ENCODE results near the gene CBX8. TPM values are rescaled to one million over a fixed set of nuclear protein-coding genes. Genes with fewer than 3 reads are reported as not detected.

The CBX8 gene
- total RNA-seq, 1 donor from 2014 or later, result 5.8 TPM

GRCh38 chr17:79788455-79788854 is 8.4 kb downstream of the CBX8 start:
- H3K27me3 ChIP-seq (ENCODE audit: low read depth), result peaks cover 94% of the 10 kb centered on the region
- DNase-seq (peak; percentile 6), ATAC-seq (no peak)
- H3K4me3 ChIP-seq, result no peak overlapping the region
- no peaks in the 10 kb centered on the region for H3K9me3 ChIP-seq
- no peaks in the 10 kb centered on the region for H3K36me3 ChIP-seq
- no peak overlapping the region for H3K27ac ChIP-seq
- TF ChIP-seq CTCF (IDR thresholded peaks at IDR 0.05), result no peak
- H3K4me1 ChIP-seq, result peaks cover 43% of the 10 kb centered on the region
- intact Hi-C loops (cut with DNase I), result no loop called here

- peaks cover 80% of the 10 kb centered on the region for H3K27me3 ChIP-seq (ENCODE audit: low read depth)
- H3K36me3 ChIP-seq, result no peaks in the 10 kb centered on the region
- DNase-seq, result peak; percentile 28
- intact Hi-C loops (cut with DNase I), result no loop called here
- no peak for TF ChIP-seq CTCF (IDR thresholded peaks at IDR 0.05)
- no peak for ATAC-seq
- H3K27ac ChIP-seq, result no peak overlapping the region
- H3K9me3 ChIP-seq, result no peaks in the 10 kb centered on the region
- H3K4me3 ChIP-seq, result no peak overlapping the region
- H3K4me1 ChIP-seq, result peaks cover 29% of the 10 kb centered on the region
Observed at GRCh38 chr17:79786930-79787643, 9.8 kb downstream of the CBX8 start.

- H3K27me3 ChIP-seq (ENCODE audit: low read depth), result peaks cover 71% of the 10 kb centered on the region
- DNase-seq, result peak; percentile 24
Observed at GRCh38 chr17:79785900-79786810, 10.7 kb downstream of the CBX8 start.

GRCh38 chr17:79785017-79785899 is 11.6 kb downstream of the CBX8 start:
- DNase-seq (peak; percentile 40), ATAC-seq (no peak)

More at GRCh38 chr17:79785900-79786810, 10.7 kb downstream of the CBX8 start:
- ATAC-seq, result no peak
- no peak overlapping the region for H3K4me3 ChIP-seq
- intact Hi-C loops (cut with DNase I), result no loop called here
- H3K36me3 ChIP-seq, result no peaks in the 10 kb centered on the region
- H3K9me3 ChIP-seq, result no peaks in the 10 kb centered on the region
- no peak overlapping the region for H3K27ac ChIP-seq
- no peak for TF ChIP-seq CTCF (IDR thresholded peaks at IDR 0.05)
- peaks cover 30% of the 10 kb centered on the region for H3K4me1 ChIP-seq

More at GRCh38 chr17:79785017-79785899, 11.6 kb downstream of the CBX8 start:
- H3K4me3 ChIP-seq, result no peak overlapping the region
- H3K27ac ChIP-seq, result no peak overlapping the region
- peaks cover 62% of the 10 kb centered on the region for H3K27me3 ChIP-seq (ENCODE audit: low read depth)
- no peaks in the 10 kb centered on the region for H3K9me3 ChIP-seq
- no peak for TF ChIP-seq CTCF (IDR thresholded peaks at IDR 0.05)
- H3K4me1 ChIP-seq, result peaks cover 22% of the 10 kb centered on the region
- intact Hi-C loops (cut with DNase I), result no loop called here
- H3K36me3 ChIP-seq, result no peaks in the 10 kb centered on the region
